GM12878 (cell line): Measurements from ENCODE around the gene SLC16A6. TPM values are rescaled to one million over a fixed set of nuclear protein-coding genes. Genes with fewer than 3 reads are reported as not detected.
"Not testable (repeated sequence)": the region's sequence is repeated elsewhere in the genome, so short reads cannot be mapped to it uniquely, and the experiment has no call there.

Experiments
- ATAC-seq: fragments of 200-7000 bp; cut with Tn5 transposase; 3 replicates; pipeline ENCODE4 v1.9.1; 2020; ENCODE audit warnings: mild to moderate bottlenecking, moderate library complexity
- BruUV-seq: library from RNA; stranded (reverse); fragments of 400-500 nt; replicated peaks from 2 replicates; lab custom pipeline; 2021; lab: Mats Ljungman, UMichigan
- CTCF ChIA-PET: fragments of 300-600 bp; sonication (Branson Sonifier 250); formaldehyde crosslinking; extraction: SDS; loops from one replicate; lab custom pipeline; 2021; ENCODE audit warnings: inconsistent platforms; lab: Yijun Ruan, JAX
- POLR2A ChIA-PET: fragments of 350-600 bp; formaldehyde crosslinking; extraction: SDS; loops from one replicate; lab custom pipeline; 2021; ENCODE audit warnings: inconsistent platforms; lab: Charles Lee
- RAD21 ChIA-PET: fragments of 300-600 bp; sonication (Branson Sonifier 250); formaldehyde crosslinking; loops from one replicate; lab custom pipeline; 2023; ENCODE audit warnings: antibody characterized with exemption; ENCODE audit not compliant: unreplicated experiment; lab: Charles Lee
- SMC1A ChIA-PET: fragments of 300-600 bp; sonication (Branson Sonifier 250); formaldehyde crosslinking; loops from one replicate; lab custom pipeline; 2023; ENCODE audit not compliant: unreplicated experiment, uncharacterized antibody; lab: Charles Lee
- DNase-seq: peaks from one replicate; pipeline ENCODE4 v3.0.0-alpha.2; 2011; ENCODE audit warnings: low read depth, low spot score
- FAIRE-seq: peaks from 3 replicates; lab custom pipeline; 2011; peaks lifted over from hg19 to GRCh38; lab: Jason Lieb, UNC
- H2AFZ ChIP-seq: 2 replicates; pipeline ENCODE4 v1.6.0; 2011; ENCODE audit warnings: low read depth, low read length, control low read depth; ENCODE audit not compliant: control insufficient read depth
- H3K27ac ChIP-seq: 2 replicates; pipeline ENCODE4 v1.5.1; 2011; ENCODE audit warnings: control low read depth; ENCODE audit not compliant: control insufficient read depth, insufficient read depth
- H3K27me3 ChIP-seq, 2 experiments: replicated peaks in 1 of 2; 2 replicates each; pipeline versions ENCODE4 v1.6.0 to v1.6.1; 2011; ENCODE audit warnings: low read length in 1 of 2; ENCODE audit not compliant: control insufficient read depth in 2 of 2, insufficient read depth in 2 of 2
- H3K36me3 ChIP-seq, 2 experiments: 2 replicates each; pipeline ENCODE4 v1.5.1; 2011; ENCODE audit warnings: low read length in 1 of 2; ENCODE audit not compliant: control insufficient read depth in 2 of 2, insufficient read depth in 2 of 2
- H3K4me1 ChIP-seq: 2 replicates; pipeline ENCODE4 v1.6.1; 2011; ENCODE audit warnings: mild to moderate bottlenecking, low read length, moderate library complexity, mixed read lengths; ENCODE audit not compliant: control insufficient read depth, insufficient read depth
- H3K4me2 ChIP-seq: 2 replicates; pipeline ENCODE4 v1.6.0; 2011; ENCODE audit warnings: control low read depth; ENCODE audit not compliant: control insufficient read depth, insufficient read depth
- H3K4me3 ChIP-seq: fragments of 200-600 bp; sonication (generic); 2 replicates; pipeline ENCODE4 v1.5.1; 2016
- H3K79me2 ChIP-seq: 2 replicates; pipeline ENCODE4 v1.6.0; 2011; ENCODE audit warnings: low read length; ENCODE audit not compliant: control insufficient read depth, insufficient read depth
- H3K9ac ChIP-seq: 2 replicates; pipeline ENCODE4 v1.8.0; 2011; ENCODE audit warnings: low read length, control low read depth, mixed read lengths; ENCODE audit not compliant: control insufficient read depth, insufficient read depth
- H3K9me3 ChIP-seq: replicated peaks from 3 replicates; pipeline ENCODE4 v1.5.1; 2011; ENCODE audit warnings: mild to moderate bottlenecking, low read length; ENCODE audit not compliant: control insufficient read depth, insufficient read depth
- H4K20me1 ChIP-seq: 2 replicates; pipeline ENCODE4 v1.6.0; 2011; ENCODE audit not compliant: control insufficient read depth, insufficient read depth
- CEBPB ChIP-seq, 2 experiments: fragments of 150-350 bp in 1 of 2; IDR thresholded peaks; 2 replicates each; pipeline ENCODE4 v1.6.1; 2012 to 2014; ENCODE audit warnings: low read depth in 2 of 2, low read length in 2 of 2, borderline replicate concordance in 1 of 2, inconsistent platforms in 1 of 2
- JUNB ChIP-seq: IDR thresholded peaks from 2 replicates; pipeline ENCODE4 v1.6.1; 2016; ENCODE audit warnings: antibody characterized with exemption, mild to moderate bottlenecking
- NBN ChIP-seq: fragments of 450-650 bp; IDR thresholded peaks from 2 replicates; pipeline ENCODE4 v1.6.1; 2016
- RELA ChIP-seq: fragments of 450-650 bp; IDR thresholded peaks from 2 replicates; pipeline ENCODE4 v1.8.0; 2014; ENCODE audit warnings: borderline replicate concordance; ENCODE audit not compliant: partially characterized antibody
- WGBS: methylation state at CpG from one replicate; pipeline ENCODE4 v1.1.6; 2016; ENCODE audit warnings: low lambda C conversion rate; ENCODE audit not compliant: insufficient replicate concordance, insufficient coverage; ENCODE audit errors: missing lambda C conversion rate; 5-methylcytosine and 5-hydroxymethylcytosine counted together
- in situ Hi-C: fragments of 300-500 bp; cut with MboI; formaldehyde crosslinking; loops from 9 replicates; pipeline ENCODE4 v1.14.3; 2018; ENCODE audit warnings: mixed read lengths
- intact Hi-C: fragments of 100-400 bp; cut with micrococcal nuclease; formaldehyde crosslinking; loops from one replicate; pipeline ENCODE4 v1.14.2; 2022; ENCODE audit not compliant: unreplicated experiment
- polyA plus RNA-seq, 11 experiments: library from polyadenylated mRNA; depleted of rRNA in 4 of 11; unstranded in 6 of 11; stranded (reverse) in 5 of 11; fragments of >200 nt; fragmentation: Nextera tagmentation in 4 of 11; fragmentation: Illumina TruSeq in 1 of 11; extraction: Ambion mirVana in 4 of 11; extraction: Trizol in 1 of 11; gene quantifications; 1 replicate in 1 of 11; 2 replicates in 10 of 11; pipeline versions ENCODE4 v1.2.1 to v1.2.3, GENCODE V29; 2011 to 2016; ENCODE audit warnings: inconsistent platforms in 2 of 11, missing spikeins in 2 of 11, low read depth in 1 of 11
- total RNA-seq, 4 experiments: library from RNA; depleted of rRNA in 3 of 4; stranded (reverse); fragments of >200 nt in 3 of 4; fragmentation: Illumina TruSeq in 1 of 4; extraction: Trizol in 1 of 4; gene quantifications; 2 replicates each; pipeline versions ENCODE4 v1.2.1 to v1.2.3, GENCODE V29; 2013 to 2021

The SLC16A6 gene
- total and polyA plus RNA-seq, 10 of the 15 experiments (the other 5 are each of a cell fraction or from before 2014, with no cell fraction given), result 2.4 to 8.8 (median 6.0) TPM

GRCh38 chr17:68277807-68278206 is 13.1 kb downstream of the SLC16A6 start:
- no peak overlapping the region for H2AFZ ChIP-seq
- H3K27ac ChIP-seq, result no peak overlapping the region
- no peak for ATAC-seq
- H3K36me3 ChIP-seq, result peaks cover 0 to 1% of the 10 kb centered on the region in 2 experiments; a peak in 2 of 4 replicates
- SMC1A ChIA-PET, result interaction anchor here (1.2 kb wide), 1 partner anchor 13 kb away, joined by 5 read pairs; no protein-coding TSS in a partner anchor
- CTCF ChIA-PET, result no interaction called here
- intact Hi-C loops (no loop called here), in situ Hi-C loops (no loop called here)
- no peak for FAIRE-seq
- H3K4me2 ChIP-seq, result no peak overlapping the region
- peaks cover 2% of the 10 kb centered on the region; the same call in 2 of the 3 replicates for H3K9me3 ChIP-seq
- no peaks in the 10 kb centered on the region for H4K20me1 ChIP-seq
- no peak for DNase-seq
- no peak overlapping the region for H3K4me3 ChIP-seq
- H3K9ac ChIP-seq, result no peak overlapping the region
- peaks cover 2% of the 10 kb centered on the region for H3K79me2 ChIP-seq
- H3K4me1 ChIP-seq, result no peaks in the 10 kb centered on the region
- 99% methylated on average over 5 of the region's 5 CpGs for WGBS
- BruUV-seq, result no TSS peak
- RAD21 ChIA-PET, result no interaction called here
- POLR2A ChIA-PET, result no interaction called here
- TF ChIP-seq JUNB (no peak), CEBPB (IDR thresholded peaks at IDR 0.05; ENCODE audit: borderline replicate concordance in 1 of 2, low read depth in 2 of 2, low read length in 2 of 2) (no peak), NBN (no peak), RELA (no peak)
- no peaks in the 10 kb centered on the region for H3K27me3 ChIP-seq

- H3K36me3 ChIP-seq, intact Hi-C loops, H3K9me3 ChIP-seq, H3K9ac ChIP-seq, BruUV-seq, in situ Hi-C loops, H3K4me3 ChIP-seq, H3K4me2 ChIP-seq, DNase-seq, H3K27ac ChIP-seq, RAD21 ChIA-PET, H3K4me1 ChIP-seq, POLR2A ChIA-PET, SMC1A ChIA-PET, H2AFZ ChIP-seq, FAIRE-seq, H3K27me3 ChIP-seq, H3K79me2 ChIP-seq, H4K20me1 ChIP-seq, ATAC-seq: not testable (repeated sequence)
- CTCF ChIA-PET, result interaction anchor here (1.6 kb wide), 1 partner anchor 160 kb away, joined by 4 read pairs; no protein-coding TSS in a partner anchor
- WGBS, result 97% methylated on average over 3 of the region's 3 CpGs
Observed at GRCh38 chr17:68276339-68276738, 14.6 kb downstream of the SLC16A6 start.
